GM23338 (cell line): Measurements from ENCODE around the gene ZDHHC7. TPM values are rescaled to one million over a fixed set of nuclear protein-coding genes. Genes with fewer than 3 reads are reported as not detected.

ENCODE experiments used
- ATAC-seq: fragments of 200-7000 bp; cut with Tn5 transposase; 3 replicates; pipeline ENCODE4 v1.9.1; 2020
- DNase-seq: peaks from one replicate; pipeline ENCODE4 v3.0.0-alpha.2; 2015; ENCODE audit warnings: low spot score
- H2AFZ ChIP-seq: fragments of 200-600 bp; sonication (generic); 2 replicates; pipeline ENCODE4 v1.8.0; 2016; ENCODE audit warnings: antibody characterized with exemption, mild to moderate bottlenecking, moderate library complexity
- H3F3A ChIP-seq: fragments of 200-600 bp; sonication (generic); replicated peaks from 2 replicates; pipeline ENCODE4 v1.8.0; 2017; ENCODE audit warnings: antibody characterized with exemption, mixed run types, low read depth
- H3K27ac ChIP-seq: fragments of 200-600 bp; sonication (generic); 2 replicates; pipeline ENCODE4 v1.6.1; 2016; ENCODE audit warnings: low read depth
- H3K27me3 ChIP-seq: fragments of 200-600 bp; sonication (generic); 2 replicates; pipeline ENCODE4 v1.8.0; 2016; ENCODE audit warnings: mild to moderate bottlenecking, mixed run types, moderate library complexity; ENCODE audit not compliant: insufficient read depth
- H3K36me3 ChIP-seq: fragments of 200-600 bp; sonication (generic); 2 replicates; pipeline ENCODE4 v1.8.0; 2016; ENCODE audit warnings: mild to moderate bottlenecking; ENCODE audit not compliant: insufficient read depth
- H3K4me1 ChIP-seq: fragments of 200-600 bp; sonication (generic); 2 replicates; pipeline ENCODE4 v1.8.0; 2016; ENCODE audit warnings: mild to moderate bottlenecking, moderate library complexity; ENCODE audit not compliant: insufficient read depth
- H3K4me2 ChIP-seq: fragments of 200-600 bp; sonication (generic); 2 replicates; pipeline ENCODE4 v1.7.1; 2017; ENCODE audit warnings: mixed run types
- H3K4me3 ChIP-seq: fragments of 200-600 bp; sonication (generic); 2 replicates; pipeline ENCODE4 v1.6.1; 2016; ENCODE audit warnings: mixed run types
- H3K79me2 ChIP-seq: fragments of 200-600 bp; sonication (generic); replicated peaks from 2 replicates; pipeline ENCODE4 v1.8.0; 2017; ENCODE audit warnings: mild to moderate bottlenecking; ENCODE audit not compliant: insufficient read depth
- H3K9me2 ChIP-seq: fragments of 200-600 bp; sonication (generic); 2 replicates; pipeline ENCODE4 v1.8.0; 2017; ENCODE audit not compliant: insufficient read depth
- H4K20me1 ChIP-seq: fragments of 200-600 bp; sonication (generic); replicated peaks from 2 replicates; pipeline ENCODE4 v1.8.0; 2017; ENCODE audit warnings: mild to moderate bottlenecking; ENCODE audit not compliant: insufficient read depth
- H3K27ac Mint-ChIP-seq: 2 replicates; pipeline ENCODE4 v1.8.0; 2020; ENCODE audit warnings: inconsistent platforms, mild to moderate bottlenecking, moderate library complexity, mixed read lengths
- H3K27me3 Mint-ChIP-seq: 3 replicates; pipeline ENCODE4 v1.8.0; 2022; ENCODE audit warnings: low read depth, mild to moderate bottlenecking, moderate library complexity, mixed read lengths, inconsistent platforms; ENCODE audit not compliant: insufficient read depth, poor library complexity
- H3K36me3 Mint-ChIP-seq: 3 replicates; pipeline ENCODE4 v1.8.0; 2021; ENCODE audit warnings: low read depth, mild to moderate bottlenecking, inconsistent platforms, moderate library complexity, mixed read lengths
- H3K4me1 Mint-ChIP-seq: 3 replicates; pipeline ENCODE4 v1.8.0; 2020; ENCODE audit warnings: mild to moderate bottlenecking, inconsistent platforms, mixed read lengths
- H3K4me3 Mint-ChIP-seq: 3 replicates; pipeline ENCODE4 v1.8.0; 2021; ENCODE audit warnings: moderate library complexity, mild to moderate bottlenecking, inconsistent platforms, mixed read lengths
- H3K9me3 Mint-ChIP-seq: 3 replicates; pipeline ENCODE4 v1.8.0; 2020; ENCODE audit warnings: moderate library complexity, mild to moderate bottlenecking, inconsistent platforms, mixed read lengths
- CREB1 ChIP-seq: fragments of 250-450 bp; sonication (Bioruptor Pico); IDR thresholded peaks from 2 replicates; pipeline ENCODE4 v1.5.0; 2020; ENCODE audit warnings: low read depth, mild to moderate bottlenecking, moderate library complexity
- CTCF ChIP-seq, 2 experiments: fragments of 200-600 bp in 1 of 2; sonication (generic) in 1 of 2; conservative IDR thresholded peaks; 2 replicates each; pipeline versions ENCODE4 v1.5.1 to v1.6.1; 2016 to 2017; ENCODE audit warnings: antibody characterized with exemption in 2 of 2, low read depth in 2 of 2, mild to moderate bottlenecking in 2 of 2, moderate library complexity in 1 of 2
- ETS1 ChIP-seq: IDR thresholded peaks from 2 replicates; pipeline ENCODE4 v1.6.1; 2016; ENCODE audit warnings: antibody characterized with exemption
- EZH2 ChIP-seq: fragments of 200-600 bp; sonication (generic); IDR thresholded peaks from one replicate; pipeline ENCODE4 v1.8.0; 2017; ENCODE audit warnings: antibody characterized with exemption, mild to moderate bottlenecking, low read depth; ENCODE audit not compliant: unreplicated experiment
- EZH2phosphoT487 ChIP-seq: fragments of 200-600 bp; sonication (generic); IDR thresholded peaks from one replicate; pipeline ENCODE4 v1.8.1; 2018; ENCODE audit warnings: antibody characterized with exemption; ENCODE audit not compliant: unreplicated experiment
- JUNB ChIP-seq: IDR thresholded peaks from one replicate; pipeline ENCODE4 v1.6.1; 2016; ENCODE audit warnings: antibody characterized with exemption; ENCODE audit not compliant: unreplicated experiment
- NANOG ChIP-seq: IDR thresholded peaks from 2 replicates; pipeline ENCODE4 v1.6.1; 2016; ENCODE audit warnings: antibody characterized with exemption, borderline replicate concordance
- POLR2AphosphoS5 ChIP-seq: IDR thresholded peaks from 2 replicates; pipeline ENCODE4 v1.6.1; 2016; ENCODE audit warnings: antibody characterized with exemption, low read depth
- REST ChIP-seq: IDR thresholded peaks from one replicate; pipeline ENCODE4 v1.6.1; 2018; ENCODE audit warnings: antibody characterized with exemption; ENCODE audit not compliant: unreplicated experiment
- ZNF114 ChIP-seq: fragments of 250-450 bp; sonication (Bioruptor Pico); IDR thresholded peaks from 2 replicates; pipeline ENCODE4 v1.5.0; 2020; ENCODE audit warnings: mild to moderate bottlenecking, moderate library complexity
- ZNF331 ChIP-seq: fragments of 250-450 bp; sonication (Bioruptor Pico); IDR thresholded peaks from 2 replicates; pipeline ENCODE4 v1.5.0; 2020; ENCODE audit warnings: low read depth, mild to moderate bottlenecking, moderate library complexity
- ZNF462 ChIP-seq: fragments of 250-450 bp; sonication (Bioruptor Pico); IDR thresholded peaks from 2 replicates; pipeline ENCODE4 v1.5.0; 2020; ENCODE audit warnings: mild to moderate bottlenecking, moderate library complexity
- polyA plus RNA-seq: library from polyadenylated mRNA; unstranded; fragments of >200 nt; fragmentation: Nextera tagmentation; extraction: Ambion mirVana; gene quantifications from 2 replicates; pipeline ENCODE4 v1.2.1, GENCODE V29; 2016
- total RNA-seq: library from RNA; depleted of rRNA; stranded (reverse); fragments of >200 nt; shearing (Covaris generic); gene quantifications from 2 replicates; pipeline ENCODE4 v1.2.3, GENCODE V29; 2014

The ZDHHC7 gene
- total and polyA plus RNA-seq, 2 experiments from 2014 or later: 13.1 to 46.1 TPM

GRCh38 chr16:85049706-85050305, 38.5 kb upstream of the ZDHHC7 start (continued):
- no peak for TF ChIP-seq ZNF462 (CRISPR knock-in tag)
- no peak for TF ChIP-seq JUNB
- no peak for TF ChIP-seq CTCF (conservative IDR thresholded peaks at IDR 0.05; ENCODE audit: low read depth in 2 of 2)
- TF ChIP-seq EZH2phosphoT487: no peak
- TF ChIP-seq CREB1 (CRISPR knock-in tag): no peak

- Histone ChIP-seq H3F3A (no peaks in the 10 kb centered on the region), H3K4me2 (no peak overlapping the region), H3K4me1 (no peaks in the 10 kb centered on the region), H3K4me3 (no peak overlapping the region), H3K79me2 (no peaks in the 10 kb centered on the region), H2AFZ (no peak overlapping the region), H3K27ac (no peak overlapping the region), H3K9me2 (no peaks in the 10 kb centered on the region), H3K36me3 (no peaks in the 10 kb centered on the region), H4K20me1 (no peaks in the 10 kb centered on the region; the same call in 1 of the 2 replicates), H3K27me3 (no peaks in the 10 kb centered on the region)
- H3K27me3 Mint-ChIP-seq: peaks cover 6% of the 10 kb centered on the region
- H3K36me3 Mint-ChIP-seq: no peaks in the 10 kb centered on the region
- H3K9me3 Mint-ChIP-seq: no peaks in the 10 kb centered on the region
- DNase-seq (no peak), ATAC-seq (no peak)
- no peaks in the 10 kb centered on the region; the same call in 1 of the 3 replicates for H3K4me1 Mint-ChIP-seq
- H3K4me3 Mint-ChIP-seq: no peak overlapping the region
- no peak overlapping the region for H3K27ac Mint-ChIP-seq
- no peak for TF ChIP-seq EZH2
- TF ChIP-seq ZNF114 (CRISPR knock-in tag): no peak
- no peak for TF ChIP-seq NANOG
- TF ChIP-seq EZH2phosphoT487: no peak
- no peak for TF ChIP-seq POLR2AphosphoS5
- TF ChIP-seq ZNF331 (CRISPR knock-in tag): no peak
- no peak for TF ChIP-seq ETS1
- no peak for TF ChIP-seq REST
- no peak for TF ChIP-seq JUNB
Measured at GRCh38 chr16:85048921-85049562, 37.7 kb upstream of the ZDHHC7 start.
